Jurkat, Clone E6-1 (cell line): ENCODE data around the gene NPIPB9. TPM values are rescaled to one million over a fixed set of nuclear protein-coding genes. Genes with fewer than 3 reads are reported as not detected.
A peak's percentile ranks its signal among the peaks of the same experiment; 100 is the strongest.
"Not testable (repeated sequence)": the region's sequence is repeated elsewhere in the genome, so short reads cannot be mapped to it uniquely, and the experiment has no call there.

Source experiments
- DNase-seq: peaks from one replicate; pipeline ENCODE4 v3.0.0-alpha.2; 2011; ENCODE audit warnings: low read depth, low spot score
- H3K4me3 ChIP-seq: 2 replicates; pipeline ENCODE4 v1.5.1; 2011; ENCODE audit warnings: mild to moderate bottlenecking, low read length, control low read depth, moderate library complexity
- polyA plus RNA-seq: library from polyadenylated mRNA; unstranded; fragments of >200 nt; gene quantifications from one replicate; pipeline ENCODE4 v1.2.1, GENCODE V29; 2012; ENCODE audit warnings: missing spikeins; ENCODE audit not compliant: insufficient read length, insufficient read depth

The NPIPB9 gene
- 4.9 TPM for polyA plus RNA-seq

- not testable (repeated sequence) for H3K4me3 ChIP-seq, DNase-seq
These were observed at the start of gene NPIPB9 for GRCh38 chr16:28751487-28751886. TSS of gene NPIPB9 (plus strand) at chr16:28751787.

DNA sequence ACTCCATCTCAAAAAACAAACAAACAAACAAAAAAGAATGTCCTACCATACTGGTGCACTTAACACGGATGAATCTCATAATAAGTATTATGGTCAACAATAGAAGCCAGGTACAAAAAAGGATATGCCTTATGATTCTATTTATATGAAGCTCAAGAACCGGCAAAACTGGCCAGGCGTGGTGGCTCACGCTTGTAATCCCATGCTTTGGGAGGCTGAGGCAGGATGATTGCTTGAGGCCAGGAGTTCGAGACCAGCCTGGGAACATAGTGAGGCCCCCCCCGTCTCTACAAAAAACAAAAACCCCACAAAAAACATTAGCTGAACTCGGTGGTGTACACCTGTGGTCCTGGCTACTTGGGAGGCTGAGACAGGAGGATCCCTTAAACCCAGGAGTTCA, 47.3 kb upstream of the NPIPB9 start:
- not testable (repeated sequence) for H3K4me3 ChIP-seq, DNase-seq

DNA sequence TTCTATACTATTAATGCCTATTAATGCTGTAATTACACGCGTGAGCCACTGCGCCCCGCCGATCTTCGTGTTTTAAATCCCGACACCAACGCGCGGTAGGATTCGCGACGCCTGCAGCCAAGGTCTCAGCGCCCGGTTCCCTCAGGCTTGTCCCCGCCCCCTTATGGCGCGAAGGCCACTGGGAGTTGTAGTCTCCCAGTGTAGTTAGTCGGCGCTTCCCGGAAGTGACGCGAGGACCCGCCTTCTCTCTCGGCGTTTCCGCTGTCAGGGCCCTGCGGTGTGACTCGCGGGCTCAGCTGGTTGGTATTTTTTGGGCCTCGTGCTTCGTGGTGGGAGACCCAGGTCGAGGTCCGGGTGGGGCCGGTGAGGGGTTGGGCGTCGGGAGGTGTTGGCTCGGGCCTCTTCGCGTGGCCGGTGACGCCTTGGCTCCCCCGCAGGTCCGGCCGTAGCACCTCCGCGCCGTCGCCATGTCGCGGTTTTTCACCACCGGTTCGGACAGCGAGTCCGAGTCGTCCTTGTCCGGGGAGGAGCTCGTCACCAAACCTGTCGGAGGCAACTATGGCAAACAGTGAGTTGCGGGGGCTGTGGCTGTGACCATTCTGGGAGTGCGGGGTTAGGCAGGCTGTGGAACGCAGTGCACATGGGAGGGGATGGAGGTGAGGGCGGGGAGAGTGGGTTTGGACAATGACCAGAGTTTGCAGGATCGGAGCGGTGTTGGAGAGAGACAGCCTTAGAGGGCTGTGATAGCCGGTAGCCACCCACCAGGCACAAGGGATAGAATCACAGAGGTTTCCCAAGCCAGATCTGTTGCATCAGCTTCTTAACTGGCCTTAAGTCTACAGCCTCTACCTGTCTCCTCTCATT, 40.1 kb upstream of the NPIPB9 start, which contains the start of gene EIF3C:
Gene EIF3C, plus strand, starts transcription at position 245 of the 864 bp plus-strand sequence. Its CDS starts 223 bp downstream, at position 468.
- peak within 1 kb of the TSS; percentile 42 for H3K4me3 ChIP-seq
- not testable (repeated sequence) for DNase-seq

GRCh38 chr16:28722852-28723650, 28.5 kb upstream of the NPIPB9 start:
- H3K4me3 ChIP-seq, DNase-seq: not testable (repeated sequence)

GRCh38 chr16:28731253-28731652, 20.3 kb upstream of the NPIPB9 start:
- not testable (repeated sequence) for DNase-seq, H3K4me3 ChIP-seq

DNA sequence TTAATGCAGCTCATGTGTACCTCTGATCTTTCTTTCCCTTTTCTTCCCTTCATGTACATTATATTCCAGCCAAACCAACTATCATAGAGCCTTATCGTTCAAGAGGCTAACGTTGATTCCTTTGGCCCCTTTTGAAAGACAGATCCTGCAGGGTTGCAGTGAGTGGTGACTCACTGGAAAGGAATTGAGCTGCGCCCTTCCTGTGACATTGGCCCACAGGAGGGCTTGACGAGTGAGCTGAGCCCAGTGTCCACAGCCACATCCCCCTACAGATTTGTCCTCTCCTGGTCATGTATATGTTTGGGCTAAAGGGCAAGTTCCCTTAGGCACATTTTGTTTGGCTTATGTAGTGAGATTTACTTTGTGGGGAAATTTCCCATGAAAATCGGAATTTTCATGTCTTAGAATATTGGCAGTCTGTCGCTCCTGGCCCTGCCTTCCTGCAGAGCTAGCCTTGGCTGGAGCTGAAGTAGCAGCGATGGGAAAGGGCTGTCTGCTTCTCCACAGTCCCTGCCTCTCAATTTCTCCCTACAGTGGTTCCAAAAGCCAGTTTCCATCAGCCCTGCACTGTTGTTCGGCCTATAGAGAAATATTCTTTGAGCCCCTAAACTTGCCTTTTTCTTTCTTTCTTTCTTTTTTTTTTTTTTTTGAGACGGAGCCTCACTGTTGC, 19.0 kb upstream of the NPIPB9 start:
- not testable (repeated sequence) for H3K4me3 ChIP-seq, DNase-seq

DNA sequence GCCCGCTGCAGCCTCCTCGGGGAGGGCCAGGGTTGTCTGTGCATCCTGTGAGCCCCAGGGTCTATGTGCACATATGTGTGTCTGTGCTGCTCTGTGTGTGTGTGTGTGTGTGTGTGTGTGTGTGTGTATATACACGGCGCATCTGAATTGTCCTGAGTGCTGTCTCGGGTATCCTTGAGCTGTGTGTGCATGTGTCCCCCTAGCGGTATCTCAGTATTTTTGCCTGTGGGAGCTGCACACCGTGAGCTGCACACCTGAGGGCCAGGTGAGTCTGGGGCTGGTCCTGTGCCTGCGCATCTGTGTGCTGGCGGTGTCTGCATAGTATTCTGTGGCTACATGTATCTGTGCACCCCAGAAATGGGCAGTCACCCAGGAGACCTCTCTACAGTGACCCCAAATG, 11.8 kb upstream of the NPIPB9 start:
- H3K4me3 ChIP-seq, DNase-seq: not testable (repeated sequence)

GRCh38 chr16:28740631-28741030, 11.0 kb upstream of the NPIPB9 start:
- H3K4me3 ChIP-seq, DNase-seq: not testable (repeated sequence)

DNA sequence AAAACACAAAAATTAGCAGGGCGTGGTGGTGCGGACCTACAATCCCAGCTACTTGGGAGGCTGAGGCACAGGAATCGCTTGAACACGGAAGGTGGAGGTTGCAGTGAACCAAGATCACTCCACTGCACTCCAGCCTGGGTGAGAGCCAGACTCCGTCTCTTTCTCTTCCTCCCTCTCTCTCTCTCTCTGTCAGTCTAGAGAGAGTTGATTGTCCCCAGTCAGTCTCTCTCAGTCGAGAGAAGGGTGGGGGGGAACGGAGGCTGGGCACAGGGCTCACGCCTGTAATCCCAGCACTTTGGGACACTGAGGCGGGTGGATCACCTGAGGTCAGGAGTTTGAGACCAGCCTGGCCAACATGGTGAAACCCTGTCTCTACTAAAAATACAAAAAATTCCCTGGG, 10.3 kb upstream of the NPIPB9 start:
- not testable (repeated sequence) for DNase-seq, H3K4me3 ChIP-seq

GRCh38 chr16:28746618-28747350, 4.8 kb upstream of the NPIPB9 start:
- DNase-seq, H3K4me3 ChIP-seq: not testable (repeated sequence)

GRCh38 chr16:28749997-28750465, 1.6 kb upstream of the NPIPB9 start:
- H3K4me3 ChIP-seq, result peak overlapping the region; percentile 18
- DNase-seq, result not testable (repeated sequence)

DNA sequence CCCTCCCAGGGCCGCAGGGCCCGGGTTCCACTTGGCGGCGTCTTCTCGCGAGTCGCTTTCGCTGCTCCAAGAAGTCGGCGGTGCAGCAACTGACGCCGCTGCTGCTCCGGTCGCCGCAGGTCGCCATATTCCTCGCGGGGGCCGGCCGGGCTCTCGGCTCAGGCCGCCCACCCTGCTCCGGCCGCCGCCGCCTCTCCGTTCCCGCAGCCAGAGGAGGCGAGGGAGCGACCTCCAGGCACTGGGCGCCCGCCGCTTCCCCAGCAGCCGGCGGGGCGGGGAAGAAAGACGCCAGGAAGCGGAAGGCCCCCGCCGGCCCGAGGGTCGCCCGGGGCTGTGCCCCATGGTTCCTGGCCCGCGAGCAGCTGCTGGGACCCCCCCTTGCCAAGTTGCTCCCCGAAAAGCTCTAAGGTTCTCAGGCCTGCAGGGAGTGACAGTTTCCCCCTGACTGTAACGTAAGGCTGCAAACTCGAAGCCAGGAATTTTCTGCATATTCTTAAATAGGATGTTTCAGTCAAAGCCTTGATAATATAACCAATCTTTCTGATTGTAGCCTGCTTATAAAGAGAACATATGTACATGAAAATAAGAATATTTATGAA, 1.0 kb upstream of the NPIPB9 start:
- DNase-seq, H3K4me3 ChIP-seq: not testable (repeated sequence)

DNA sequence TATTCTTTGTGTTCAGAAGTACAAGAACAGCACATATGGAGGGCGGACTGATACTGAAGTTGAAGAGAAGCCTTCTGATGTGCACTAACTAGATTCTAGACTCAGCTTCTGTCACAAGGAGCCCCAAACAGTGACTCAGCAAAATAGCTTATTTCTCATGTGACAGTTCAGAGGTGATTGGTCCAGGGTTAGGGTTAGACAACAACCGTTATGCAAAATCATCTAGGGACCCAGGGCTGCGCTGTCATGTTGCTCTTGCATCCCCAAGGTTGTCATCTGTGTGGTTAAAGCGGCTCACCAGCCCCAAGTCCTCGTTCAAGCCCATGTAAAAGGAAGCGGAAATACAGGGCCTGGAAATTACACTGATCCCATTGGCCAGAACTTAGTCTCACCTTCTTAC, 30.1 kb downstream of the NPIPB9 start:
- not testable (repeated sequence) for DNase-seq, H3K4me3 ChIP-seq

DNA sequence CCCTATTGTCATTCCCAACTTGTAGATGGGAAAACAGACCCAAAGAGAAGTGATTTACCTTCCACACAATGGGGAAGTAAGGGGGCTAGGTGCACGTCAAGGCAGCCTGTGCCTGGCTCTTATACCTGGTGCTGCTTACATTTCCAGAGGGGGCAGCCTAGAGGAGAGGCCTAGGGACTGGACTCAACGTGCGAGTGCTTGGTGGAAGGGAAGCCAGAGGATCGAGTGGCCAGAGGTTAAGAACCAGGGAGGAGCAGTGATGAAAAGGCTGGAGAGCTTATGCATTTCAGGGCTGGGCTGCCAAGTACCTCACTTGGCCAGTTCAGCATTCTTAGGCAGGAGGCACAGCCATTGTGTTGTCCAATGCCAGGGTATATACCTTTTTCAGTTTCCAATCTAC, 30.8 kb downstream of the NPIPB9 start:
- DNase-seq, result not testable (repeated sequence)

DNA sequence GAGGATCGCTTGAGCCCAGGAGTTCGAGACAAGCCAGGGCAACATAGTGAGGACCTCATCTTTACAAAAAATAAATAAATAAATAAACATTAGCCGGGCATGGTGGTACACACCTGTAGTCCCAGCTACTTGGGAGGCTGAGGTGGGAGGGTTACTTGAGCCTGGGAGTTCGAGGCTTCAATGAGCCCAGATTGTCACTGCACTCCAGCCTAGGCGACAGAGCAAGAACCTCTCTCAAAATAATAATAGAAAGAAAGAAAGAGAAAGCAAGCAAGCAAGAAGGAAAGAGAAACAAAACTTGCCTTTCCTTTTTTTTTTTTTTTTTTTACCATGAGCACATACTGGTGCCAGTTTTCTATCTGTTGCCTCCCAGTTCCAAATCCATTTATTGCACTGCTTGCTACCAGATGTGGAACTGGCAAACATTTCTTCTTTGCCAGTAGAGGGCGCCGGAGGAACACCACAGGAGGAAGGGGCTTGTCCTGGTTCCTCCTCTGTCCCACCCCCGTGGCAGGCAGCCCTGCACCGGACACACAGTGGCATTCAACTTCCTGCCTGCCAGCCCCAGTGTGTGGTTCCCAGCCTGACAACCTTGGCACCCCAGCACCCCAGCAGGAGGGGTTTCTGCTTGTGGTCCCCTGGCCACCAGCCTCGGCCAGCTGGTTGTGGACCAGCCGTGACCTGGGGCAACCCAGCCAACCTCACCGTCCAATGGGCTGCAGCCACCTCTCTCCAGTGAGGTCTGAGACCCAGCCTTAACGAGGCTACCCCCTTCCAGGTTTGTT, 50.8 kb downstream of the NPIPB9 start:
- DNase-seq, H3K4me3 ChIP-seq: not testable (repeated sequence)

More for the DNA sequence above, 30.8 kb downstream of the NPIPB9 start:
- H3K4me3 ChIP-seq, result not testable (repeated sequence)

GRCh38 chr16:28807445-28808120, 56.0 kb downstream of the NPIPB9 start:
- not testable (repeated sequence) for H3K4me3 ChIP-seq, DNase-seq

GRCh38 chr16:28820016-28820415, 68.4 kb downstream of the NPIPB9 start:
- no peak for DNase-seq

More at GRCh38 chr16:28820016-28820415, 68.4 kb downstream of the NPIPB9 start:
- no peak overlapping the region for H3K4me3 ChIP-seq
